GM18507 (cell line): Measurements from ENCODE around the gene FCHSD1.

ENCODE experiments used
- DNase-seq: peaks from one replicate; pipeline ENCODE4 v3.0.0; 2011; ENCODE audit warnings: low read depth; ENCODE audit not compliant: insufficient read length; ENCODE audit errors: extremely low spot score
- FAIRE-seq: peaks from 2 replicates; lab custom pipeline; 2011; peaks lifted over from hg19 to GRCh38; lab: Jason Lieb, UNC

The FCHSD1 gene

DNA sequence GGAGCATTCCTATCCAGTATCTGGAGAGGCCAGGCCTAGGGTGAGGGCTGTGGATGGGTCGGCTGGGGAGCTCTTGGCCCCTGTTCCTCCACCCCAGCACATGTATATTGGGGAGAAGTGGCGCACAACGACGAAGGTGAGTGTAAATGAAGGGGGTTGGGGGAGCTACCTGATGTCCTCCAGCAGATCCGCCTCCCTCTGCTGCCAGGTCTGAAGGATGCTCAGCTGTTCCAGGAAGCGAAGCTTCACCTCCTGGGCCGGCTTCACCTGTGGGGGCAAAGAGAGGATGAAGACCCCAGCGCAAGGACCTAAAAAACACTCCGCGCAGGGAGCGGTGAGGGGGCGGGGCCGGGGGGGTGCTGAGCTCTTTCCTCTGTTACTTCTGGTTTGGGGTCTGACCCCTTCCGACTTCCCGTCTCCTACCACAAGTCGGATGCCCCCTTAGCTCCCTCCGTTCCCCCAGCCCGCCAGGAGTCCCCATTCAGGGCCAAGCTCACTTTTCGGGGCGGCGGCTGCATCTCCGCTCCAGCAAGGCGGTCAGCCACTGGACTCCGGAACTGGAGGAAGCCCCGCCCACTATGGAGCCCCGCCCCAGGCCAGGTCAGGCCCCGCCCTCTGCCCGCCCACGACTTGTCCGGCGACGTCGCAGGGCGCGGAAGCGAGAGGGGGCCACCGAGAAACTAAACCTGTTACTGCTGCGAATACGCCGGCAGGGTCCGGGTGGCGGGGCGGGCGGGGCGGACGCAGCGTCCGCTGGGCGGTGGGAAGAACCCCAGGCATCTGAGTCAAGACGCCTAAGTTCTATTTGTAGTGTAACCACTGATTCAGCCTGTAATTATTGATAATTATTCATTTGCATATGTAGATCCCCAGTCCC, at the start of gene FCHSD1:
Gene FCHSD1 (minus strand): TSS at position 568 of the 877 bp plus-strand sequence. CDS start 50 bp downstream, at position 518.
- DNase-seq (peak; percentile 99), FAIRE-seq (peak; percentile 84)

DNA sequence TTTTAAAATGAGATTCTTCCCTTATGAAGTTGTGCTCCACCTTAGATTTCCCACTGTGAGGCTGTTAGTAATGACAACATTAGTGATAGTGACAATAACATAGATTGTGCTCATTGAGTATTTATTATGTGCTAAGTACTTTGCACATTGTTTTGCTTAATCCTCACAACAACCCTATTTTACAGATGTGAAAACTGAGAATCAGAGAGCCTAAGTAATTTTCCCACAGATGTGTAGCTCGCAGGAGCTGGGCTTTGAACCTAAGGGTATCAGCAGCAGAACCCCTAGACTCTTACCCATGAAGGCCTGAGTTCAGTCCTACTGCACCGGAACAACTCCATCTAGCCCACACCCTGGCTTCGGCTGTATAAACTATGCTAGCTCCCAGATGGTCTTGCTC, 46.4 kb upstream of the FCHSD1 start:
- no peak for FAIRE-seq

DNA sequence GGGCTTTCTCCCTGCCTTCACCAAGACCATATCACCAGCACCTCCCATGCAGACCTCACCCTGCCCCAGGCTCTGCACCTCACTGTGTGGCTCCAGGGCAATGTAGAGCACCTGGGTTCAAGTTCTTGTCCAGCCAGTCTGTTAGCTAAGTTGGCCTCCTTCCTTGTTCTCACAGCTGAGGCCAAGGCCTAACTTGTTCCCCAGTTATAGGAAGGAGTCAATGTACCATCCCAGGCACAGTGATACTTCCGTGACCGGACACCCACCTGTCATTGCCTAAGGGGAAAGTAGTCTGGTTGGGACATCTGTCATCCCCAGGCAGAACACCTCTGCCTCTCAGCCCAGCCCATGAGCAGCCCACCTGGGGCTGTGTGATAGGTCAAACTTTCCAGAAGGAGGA, 45.2 kb upstream of the FCHSD1 start:
- no peak for DNase-seq
- FAIRE-seq, result no peak

More for the DNA sequence above, 46.4 kb upstream of the FCHSD1 start:
- no peak for DNase-seq

DNA sequence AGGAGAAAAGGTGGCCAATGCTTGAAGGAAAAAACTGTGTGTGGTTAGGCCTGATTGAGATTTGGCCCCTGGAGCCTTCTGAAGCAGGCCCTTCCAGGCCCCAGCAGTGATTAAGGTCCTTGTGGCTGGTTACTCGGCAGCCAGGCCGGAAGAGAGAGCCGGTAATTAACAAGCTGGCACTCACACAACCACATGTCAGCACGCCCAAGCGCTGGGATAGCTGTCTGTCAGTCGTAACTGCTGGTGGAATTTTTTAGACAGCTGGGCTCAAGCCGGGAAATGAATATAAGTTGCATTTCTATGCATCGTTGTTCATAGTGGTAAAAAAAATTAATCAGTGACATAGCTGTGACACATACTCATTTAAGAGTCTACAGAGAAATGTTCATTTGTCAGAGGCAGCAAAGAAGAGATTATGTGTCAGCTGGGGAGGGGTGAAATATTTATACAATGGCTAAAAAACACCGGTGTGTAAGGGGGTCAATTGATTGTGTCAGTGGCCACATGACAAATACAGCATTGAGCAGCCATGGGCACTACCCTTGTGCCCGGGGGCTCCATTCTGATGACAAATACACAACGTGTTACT, 44.5 kb upstream of the FCHSD1 start:
- no peak for DNase-seq
- FAIRE-seq, result no peak

DNA sequence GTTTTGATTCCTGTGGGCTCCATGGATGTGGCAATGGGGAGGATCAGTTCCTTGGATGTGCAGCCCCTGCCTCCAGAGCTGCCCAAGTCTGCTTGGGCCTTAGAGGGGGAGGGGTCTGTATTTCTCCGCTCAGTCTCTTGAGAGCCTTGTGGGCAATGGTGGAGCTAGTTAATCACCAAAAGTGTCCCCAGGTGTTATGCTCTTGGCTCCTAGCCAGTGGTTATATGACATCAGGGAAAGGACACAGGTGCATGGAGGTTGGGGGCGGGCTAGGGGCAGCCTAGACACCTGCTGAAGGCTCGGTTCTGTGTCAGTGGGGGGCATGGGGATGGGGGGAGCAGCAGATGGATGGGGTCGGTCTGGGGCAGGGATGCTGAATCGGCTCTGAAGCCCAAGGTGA, 43.3 kb upstream of the FCHSD1 start:
- DNase-seq (no peak), FAIRE-seq (no peak)

DNA sequence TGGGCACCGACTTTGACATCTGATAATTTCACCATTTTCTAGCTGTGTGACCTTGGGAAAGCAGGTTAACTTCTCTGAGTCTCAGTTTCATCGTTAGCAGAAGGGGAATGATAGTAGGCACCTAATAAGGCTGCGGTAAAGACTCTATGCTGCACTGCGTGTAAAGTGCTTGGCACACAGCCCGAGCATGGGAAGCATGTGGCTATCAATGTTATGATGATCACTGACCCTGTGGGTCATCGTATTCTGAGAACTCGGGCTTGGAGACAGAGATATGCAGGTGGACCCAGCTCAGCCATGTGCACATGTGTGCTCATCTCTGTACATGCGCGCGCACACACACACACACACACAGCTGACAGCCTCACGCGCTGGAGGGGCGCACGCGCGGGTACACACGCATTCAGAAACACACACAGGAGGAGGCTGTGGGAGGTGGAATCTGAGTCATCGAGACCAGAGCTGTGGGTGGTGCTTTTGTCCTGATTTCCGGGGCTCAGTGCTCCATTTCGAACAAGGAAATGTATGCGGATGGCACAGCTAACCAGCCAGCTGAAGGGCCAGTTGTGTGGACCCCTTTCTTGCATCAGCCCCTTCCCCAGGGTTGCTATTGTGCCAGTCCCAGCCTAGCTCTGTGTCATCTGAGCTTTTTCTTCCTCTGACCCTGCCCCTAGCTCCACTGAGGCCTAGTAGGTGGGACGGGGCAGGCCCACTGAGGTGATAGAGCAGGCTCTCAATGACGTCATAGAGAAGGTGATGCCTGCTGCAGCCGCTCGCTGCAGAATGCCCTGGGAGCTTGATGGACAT, 41.9 kb upstream of the FCHSD1 start:
- FAIRE-seq (no peak), DNase-seq (no peak)

DNA sequence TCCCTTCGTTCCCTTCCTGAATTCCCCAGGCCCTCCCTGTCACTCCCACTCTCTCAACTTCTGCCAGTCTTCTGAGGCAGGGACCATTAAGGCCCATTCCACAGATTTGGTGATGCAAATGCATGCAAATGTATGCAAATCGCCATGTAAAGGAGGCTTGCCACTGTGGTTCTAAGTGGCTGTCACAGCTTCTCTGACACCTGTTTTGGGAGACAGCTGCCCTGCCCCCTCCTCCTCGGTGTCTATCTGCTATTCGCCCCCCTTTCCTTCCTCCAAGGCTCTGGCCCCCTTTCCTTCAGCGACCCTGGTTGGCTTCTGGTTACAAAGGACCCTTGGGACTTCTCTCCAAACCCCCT, 41.3 kb upstream of the FCHSD1 start:
- DNase-seq (no peak), FAIRE-seq (no peak)

DNA sequence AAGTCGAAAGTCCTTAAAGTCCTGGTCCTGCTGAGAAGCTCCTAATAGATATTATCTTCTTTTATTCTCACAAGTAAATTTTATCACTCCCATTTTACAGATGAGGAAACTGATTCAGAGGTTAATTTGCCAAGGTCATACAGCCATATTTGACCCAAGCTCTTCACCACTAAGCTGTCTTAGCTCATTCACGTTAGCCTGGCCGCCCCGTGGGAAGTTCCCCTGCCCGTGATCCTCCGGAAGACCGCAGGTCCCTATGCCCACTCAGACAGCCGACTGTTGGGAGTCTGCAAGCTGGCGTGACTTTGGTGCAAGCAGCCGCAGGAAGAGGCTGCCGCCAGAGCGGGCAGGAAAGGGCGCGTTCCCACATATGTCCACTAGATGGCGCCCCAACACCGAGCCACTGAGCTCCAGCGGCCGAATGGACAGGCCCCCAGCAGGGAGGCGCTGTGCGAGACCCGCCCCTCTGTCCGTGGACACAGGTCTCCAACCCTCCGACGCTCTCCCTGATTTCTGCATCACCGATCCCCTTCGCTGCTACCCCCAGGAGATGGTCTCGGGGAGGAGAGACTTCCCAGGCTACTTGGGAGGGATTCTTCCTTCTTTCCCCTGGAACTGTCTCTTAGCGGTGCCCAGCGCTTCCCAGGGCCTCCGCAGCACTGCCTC, 40.8 kb upstream of the FCHSD1 start:
- FAIRE-seq, result peak; percentile 82
- DNase-seq, result peak; percentile 75

DNA sequence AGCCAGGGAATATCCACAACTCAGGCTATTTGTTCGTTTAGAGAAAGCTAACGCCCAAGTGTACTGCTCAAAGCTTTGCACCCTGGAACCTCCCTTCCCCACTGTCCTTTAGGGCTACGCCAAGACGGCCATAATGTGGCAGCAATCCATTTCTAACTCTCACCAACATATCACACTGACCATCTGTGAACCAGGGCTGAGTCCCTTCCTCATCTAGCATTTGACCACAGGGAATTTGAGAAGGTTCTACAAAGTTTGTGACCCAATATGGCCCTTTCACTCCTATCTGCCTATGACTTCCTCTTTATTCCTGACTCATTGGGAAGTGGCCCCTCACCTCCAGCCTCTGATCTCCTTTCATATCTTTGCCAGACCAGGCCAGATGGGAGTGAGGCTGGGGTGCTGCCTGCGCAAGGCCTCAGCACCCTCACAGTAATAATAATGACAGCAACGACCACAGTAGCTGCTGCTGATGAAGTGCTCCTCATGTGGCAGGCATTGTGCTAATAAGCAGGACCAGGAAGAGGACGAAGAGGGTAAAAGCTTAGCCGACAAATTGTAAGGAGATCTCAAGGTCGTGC, 40.2 kb upstream of the FCHSD1 start:
- FAIRE-seq, result no peak
- no peak for DNase-seq

DNA sequence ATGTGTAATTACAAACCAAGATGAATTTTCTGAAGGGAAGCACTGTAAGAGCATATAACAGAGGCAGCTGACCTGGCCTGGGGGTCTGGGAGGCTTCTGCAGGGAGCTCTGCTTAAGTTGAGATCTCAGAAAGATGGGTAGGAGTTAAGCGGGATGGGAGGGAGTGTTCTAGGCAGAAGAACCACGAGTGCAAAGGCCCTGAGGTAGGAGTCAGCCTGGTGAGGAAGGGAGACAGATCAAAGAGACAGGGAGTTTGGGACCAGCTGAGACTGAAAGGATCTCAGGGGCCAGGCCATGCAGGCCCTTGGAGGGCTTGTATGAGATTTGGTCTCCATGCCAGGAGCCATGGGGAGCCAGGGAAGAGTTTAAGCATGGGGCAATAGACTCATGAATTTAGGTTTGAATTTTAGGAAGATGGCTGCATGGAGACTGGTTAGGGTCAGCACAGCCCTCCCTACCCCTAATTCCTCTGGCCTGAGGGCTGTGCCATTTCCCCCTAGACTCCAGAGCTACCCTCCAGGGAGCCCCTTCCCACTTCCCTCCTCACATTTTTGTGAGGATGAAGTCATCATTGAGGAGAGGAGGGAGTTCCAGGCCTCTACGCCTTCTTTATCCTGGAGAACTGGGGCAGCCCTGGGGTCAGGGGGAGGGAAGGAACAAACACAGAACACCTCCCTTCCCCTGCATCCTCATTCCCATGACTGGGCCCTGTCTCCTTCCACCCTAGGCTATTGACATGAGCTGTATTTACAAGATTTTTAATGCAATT, 35.6 kb upstream of the FCHSD1 start:
- DNase-seq, result no peak

DNA sequence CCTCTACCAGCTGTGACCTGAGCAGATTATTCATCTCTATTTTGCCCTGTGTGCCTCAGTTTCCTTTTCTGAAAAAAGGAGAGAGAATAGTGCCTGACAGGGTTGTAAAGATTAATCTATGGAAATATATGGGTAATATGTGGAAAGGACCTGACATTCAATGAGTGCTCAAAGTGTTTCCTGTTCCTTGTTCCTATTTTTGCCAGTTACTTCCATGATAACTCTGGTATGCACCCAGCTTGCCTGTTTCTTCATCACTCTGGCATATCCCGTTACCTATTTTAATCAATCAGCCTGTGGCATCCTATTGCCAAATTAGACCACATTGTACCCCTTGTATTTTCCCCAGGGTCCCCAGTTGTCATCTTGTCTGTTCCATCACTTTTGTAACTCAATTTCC, 34.4 kb upstream of the FCHSD1 start:
- DNase-seq (no peak), FAIRE-seq (no peak)

More for the DNA sequence above, 35.6 kb upstream of the FCHSD1 start:
- FAIRE-seq, result no peak

DNA sequence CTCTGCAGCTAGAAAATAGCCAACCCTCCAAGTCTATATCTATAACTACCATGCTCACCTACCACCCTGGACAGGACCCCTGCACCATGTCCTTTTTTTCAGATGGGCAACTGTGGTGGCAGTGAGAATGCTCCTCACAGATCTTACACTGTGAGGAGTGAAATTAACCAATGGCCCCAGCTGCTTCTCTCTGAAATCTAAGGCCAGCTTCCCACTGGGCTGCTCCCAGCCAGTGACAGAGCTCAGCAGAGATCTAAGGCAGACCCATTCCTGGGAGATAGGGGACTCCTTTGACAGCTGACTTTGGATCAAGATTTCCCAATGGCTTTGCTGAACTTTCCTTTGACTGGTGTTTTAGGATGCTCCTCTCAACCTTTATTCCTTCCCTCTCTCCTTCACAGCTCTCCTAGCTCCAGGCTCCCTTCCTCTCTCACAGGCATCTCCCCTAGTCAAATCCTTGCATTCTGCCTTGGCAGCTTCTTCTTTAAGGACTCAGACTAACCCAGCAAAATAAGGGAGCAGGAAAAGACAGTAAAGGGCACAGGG, 32.5 kb upstream of the FCHSD1 start:
- FAIRE-seq (no peak), DNase-seq (no peak)

DNA sequence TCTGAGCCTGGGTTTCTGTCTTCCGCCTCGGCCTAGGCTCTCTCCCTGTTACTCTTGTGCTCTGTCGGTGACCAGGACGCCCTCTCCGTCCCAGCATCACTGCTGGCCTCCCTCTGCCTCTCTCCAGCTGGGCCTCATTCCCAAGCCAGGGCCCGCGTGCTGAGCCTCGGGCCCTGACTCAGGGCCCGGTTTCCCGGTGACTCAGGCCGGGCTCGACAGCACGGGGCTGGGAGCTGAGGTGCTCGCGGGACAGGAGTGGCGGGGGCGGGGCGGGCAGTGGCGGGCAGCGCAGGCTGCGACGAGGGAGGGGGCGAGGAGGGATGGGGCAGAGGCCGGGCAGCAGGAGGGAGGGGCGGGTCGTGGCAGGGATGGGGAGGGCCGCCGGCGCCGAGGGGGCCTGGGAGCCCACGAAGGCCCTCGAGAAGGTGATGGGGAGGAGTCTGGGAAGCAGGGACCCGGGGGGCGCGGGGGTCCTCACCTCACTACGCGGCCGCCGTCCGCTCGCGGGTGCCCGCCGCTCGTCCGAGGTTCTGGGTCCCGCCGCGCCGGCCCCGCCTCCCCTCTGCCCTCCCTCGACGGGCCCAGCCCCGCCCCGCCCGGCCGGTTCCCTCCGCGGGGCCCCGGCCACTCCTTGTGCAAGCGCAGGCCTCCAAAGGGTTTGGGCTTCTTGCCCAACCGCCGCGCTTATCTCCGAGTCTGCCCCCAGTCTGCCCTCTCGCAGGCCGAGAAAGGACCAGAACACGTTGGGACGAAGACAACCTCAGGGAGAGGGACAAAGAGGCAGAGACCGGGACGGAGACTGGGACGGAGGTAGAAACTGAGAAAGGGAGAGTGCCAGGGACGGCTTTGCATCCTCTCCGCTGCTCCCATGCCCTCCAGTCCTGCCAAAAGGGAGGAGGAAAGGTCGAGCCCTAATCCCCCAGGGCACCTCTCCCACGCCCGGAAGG, 30.8 kb upstream of the FCHSD1 start, which contains the start of gene ARAP3:
Gene ARAP3 (minus strand): TSS at position 536 of the 947 bp plus-strand sequence. CDS start 1,744 bp downstream, outside the sequence.
- no peak for DNase-seq
- no peak for FAIRE-seq

DNA sequence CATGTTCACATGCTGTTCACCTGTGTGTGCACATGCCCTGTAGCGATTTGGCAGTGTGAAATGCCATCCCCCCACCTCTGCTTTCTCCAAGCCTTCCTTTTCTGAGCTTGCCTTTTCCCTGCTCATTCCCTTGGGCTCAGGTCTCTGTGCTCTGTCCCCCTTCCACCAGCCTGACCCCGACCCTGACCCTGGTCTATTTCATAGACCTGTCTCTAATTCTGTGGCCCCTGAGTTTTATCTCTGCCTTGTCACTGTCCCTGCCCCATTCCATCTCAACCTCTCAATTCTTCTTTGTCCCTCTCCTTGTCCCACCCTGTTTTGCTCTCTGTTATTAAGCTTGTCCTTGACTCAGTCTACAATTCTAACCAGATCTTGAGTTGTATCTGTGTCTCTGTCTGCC, 30.1 kb upstream of the FCHSD1 start:
- no peak for DNase-seq
- FAIRE-seq, result no peak

DNA sequence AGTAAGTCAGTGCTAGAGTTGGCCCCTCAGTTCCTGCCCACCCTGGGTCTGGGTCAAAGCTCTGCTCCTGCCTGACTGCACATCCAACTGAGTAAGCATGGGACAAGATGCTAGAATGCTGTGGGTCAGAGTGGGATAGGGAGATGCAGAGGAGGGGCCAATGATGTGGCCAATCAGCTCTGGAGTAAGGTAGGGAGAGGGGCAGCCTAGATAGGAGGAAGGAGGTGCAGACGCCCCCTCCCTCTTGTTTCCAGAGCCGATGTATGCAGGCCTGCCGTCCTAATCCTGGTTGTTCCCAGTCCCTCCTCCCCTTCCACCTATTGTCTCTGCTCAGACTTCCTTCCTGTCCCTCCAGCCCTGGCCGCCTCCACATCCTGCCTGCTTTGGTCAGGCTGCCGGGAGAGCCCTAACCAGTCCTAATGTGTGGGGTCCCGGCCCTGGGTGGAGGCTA, 29.6 kb upstream of the FCHSD1 start:
- DNase-seq, result no peak

DNA sequence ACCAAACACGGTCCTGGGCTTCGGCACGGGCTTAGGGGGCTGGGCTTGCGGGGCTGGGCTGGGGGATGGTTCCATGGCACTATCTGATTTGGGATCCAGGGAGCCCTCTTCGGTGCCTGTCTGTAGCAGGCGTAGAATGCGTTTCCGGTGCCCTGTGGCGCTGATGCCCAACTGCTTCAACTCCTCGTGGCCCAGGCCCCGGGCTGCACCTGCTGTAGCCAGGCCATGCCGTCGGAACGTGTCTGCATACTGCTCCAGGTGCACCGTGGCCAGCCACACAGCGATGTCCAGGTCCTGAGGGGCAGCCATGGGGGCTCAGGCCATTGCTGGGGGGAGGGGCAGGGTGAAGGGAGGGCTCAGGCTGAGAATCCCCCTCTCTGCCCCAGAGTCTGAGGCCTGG, 29.0 kb upstream of the FCHSD1 start:
- DNase-seq (no peak), FAIRE-seq (no peak)

More for the DNA sequence above, 29.6 kb upstream of the FCHSD1 start:
- FAIRE-seq, result no peak

DNA sequence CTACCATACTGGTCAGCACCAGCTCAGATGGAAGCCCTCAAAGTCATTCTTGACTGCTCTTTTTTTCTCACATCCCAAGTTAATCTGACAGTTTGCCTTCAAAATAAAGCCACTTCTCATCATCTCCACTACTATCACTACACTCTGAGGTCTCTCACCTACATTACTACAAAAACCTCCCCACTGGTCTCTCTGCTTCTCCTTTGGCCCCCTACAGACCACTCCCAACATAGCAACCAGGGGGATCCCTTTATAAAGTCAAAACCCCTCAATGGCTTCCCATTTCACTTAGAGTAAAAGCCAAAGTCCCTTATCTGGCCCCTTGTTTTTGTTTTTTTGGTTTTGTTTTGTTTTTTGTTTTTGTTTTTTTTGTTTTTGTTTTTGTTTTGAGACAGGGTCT, 26.2 kb upstream of the FCHSD1 start:
- DNase-seq (no peak), FAIRE-seq (no peak)
